RWPE2 (cell line): Measurements from ENCODE around the gene TMEM203.
A peak's percentile ranks its signal among the peaks of the same experiment; 100 is the strongest.

ENCODE experiments used
- ATAC-seq: fragments of 200-7000 bp; cut with Tn5 transposase; 3 replicates; pipeline ENCODE4 v1.9.1; 2021; ENCODE audit warnings: low read depth
- DNase-seq: peaks from one replicate; pipeline ENCODE4 v3.0.0-alpha.2; 2020; ENCODE audit warnings: low spot score
- H3K27ac ChIP-seq: fragments of 450-650 bp; 2 replicates; pipeline ENCODE4 v1.5.1; 2017; ENCODE audit warnings: mild to moderate bottlenecking; ENCODE audit not compliant: poor library complexity, severe bottlenecking
- H3K27me3 ChIP-seq: fragments of 250-450 bp; sonication (Bioruptor Pico); 2 replicates; pipeline ENCODE4 v1.5.1; 2021; ENCODE audit warnings: mild to moderate bottlenecking, moderate library complexity; ENCODE audit not compliant: insufficient read depth, poor library complexity, severe bottlenecking
- H3K36me3 ChIP-seq: fragments of 250-450 bp; sonication (Bioruptor Pico); 2 replicates; pipeline ENCODE4 v1.5.1; 2020; ENCODE audit warnings: low read depth, mild to moderate bottlenecking, moderate library complexity
- H3K4me1 ChIP-seq: fragments of 250-450 bp; sonication (Bioruptor Pico); 2 replicates; pipeline ENCODE4 v1.5.1; 2021; ENCODE audit warnings: mild to moderate bottlenecking, moderate library complexity; ENCODE audit not compliant: insufficient read depth, poor library complexity, severe bottlenecking
- H3K4me3 ChIP-seq: fragments of 250-450 bp; sonication (Bioruptor Pico); 2 replicates; pipeline ENCODE4 v1.5.1; 2021; ENCODE audit warnings: mild to moderate bottlenecking, moderate library complexity; ENCODE audit not compliant: severe bottlenecking
- H3K9me3 ChIP-seq: fragments of 250-450 bp; sonication (Bioruptor Pico); 2 replicates; pipeline ENCODE4 v1.5.1; 2021; ENCODE audit warnings: mild to moderate bottlenecking, moderate library complexity; ENCODE audit not compliant: severe bottlenecking
- CTCF ChIP-seq: fragments of 450-650 bp; IDR thresholded peaks from one replicate; pipeline ENCODE4 v1.5.1; 2017; ENCODE audit warnings: mild to moderate bottlenecking, moderate library complexity; ENCODE audit not compliant: poor library complexity, severe bottlenecking

TMEM203 gene

GRCh38 chr9:137201205-137201868 is 4.1 kb downstream of the TMEM203 start:
- Histone ChIP-seq H3K9me3 (no peaks in the 10 kb centered on the region), H3K4me3 (peak overlapping the region; percentile 88), H3K4me1 (peaks cover 15% of the 10 kb centered on the region), H3K27me3 (no peaks in the 10 kb centered on the region), H3K36me3 (peaks cover 8% of the 10 kb centered on the region; the same call in 1 of the 2 replicates), H3K27ac (peak overlapping the region; percentile 32)
- no peak for ATAC-seq
- no peak for DNase-seq
- TF ChIP-seq CTCF = no peak

GRCh38 chr9:137200311-137201204 is 4.9 kb downstream of the TMEM203 start, which contains the start of gene TPRN:
TSS of gene TPRN (minus strand) at chr9:137200741. CDS start at chr9:137200711, 30 bp downstream.
- Histone ChIP-seq H3K36me3 (peaks cover 8% of the 10 kb centered on the region; the same call in 1 of the 2 replicates), H3K4me1 (peaks cover 13% of the 10 kb centered on the region), H3K9me3 (no peaks in the 10 kb centered on the region), H3K4me3 (peak within 1 kb of the TSS; percentile 88), H3K27me3 (no peaks in the 10 kb centered on the region), H3K27ac (peak within 1 kb of the TSS; percentile 32)
- no peak for TF ChIP-seq CTCF
- ATAC-seq (peak; percentile 93), DNase-seq (peak; percentile 100)

- DNase-seq (no peak), ATAC-seq (no peak)
- H3K9me3 ChIP-seq = no peaks in the 10 kb centered on the region
- TF ChIP-seq CTCF = no peak
- no peak overlapping the region for H3K27ac ChIP-seq
- peaks cover 22% of the 10 kb centered on the region for H3K4me1 ChIP-seq
- H3K36me3 ChIP-seq = peaks cover 8% of the 10 kb centered on the region; the same call in 1 of the 2 replicates
- H3K27me3 ChIP-seq = no peaks in the 10 kb centered on the region
- peak overlapping the region; percentile 88 for H3K4me3 ChIP-seq
Measured at GRCh38 chr9:137199411-137200121, 5.9 kb downstream of the TMEM203 start.

DNA sequence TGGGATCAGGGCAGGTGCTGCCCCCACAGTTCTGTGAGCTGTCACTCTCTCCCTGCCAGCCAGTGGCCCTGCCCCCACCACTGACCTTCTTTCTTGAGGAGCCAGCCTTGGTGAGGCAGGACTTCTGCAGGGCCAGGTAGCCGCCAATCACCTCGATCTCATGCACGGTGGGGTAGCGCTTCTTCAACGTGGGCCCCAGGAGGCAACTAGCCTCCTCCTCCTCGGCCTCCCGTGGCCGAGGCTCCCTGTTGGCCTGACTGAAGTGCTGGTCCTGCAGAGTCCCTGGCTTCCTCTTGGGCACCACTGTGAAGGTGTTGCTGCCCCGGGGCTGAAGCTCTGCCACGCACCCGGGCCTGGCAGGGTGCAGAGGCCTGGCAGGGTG is 6.6 kb downstream of the TMEM203 start:
- Histone ChIP-seq H3K9me3 (no peaks in the 10 kb centered on the region), H3K36me3 (peaks cover 1% of the 10 kb centered on the region; the same call in 1 of the 2 replicates), H3K27ac (no peak overlapping the region), H3K27me3 (no peaks in the 10 kb centered on the region), H3K4me1 (peaks cover 18% of the 10 kb centered on the region), H3K4me3 (no peak overlapping the region)
- DNase-seq (no peak), ATAC-seq (no peak)
- no peak for TF ChIP-seq CTCF
